Daoy (cell line): ENCODE measurements around the gene KLRC2. TPM values are rescaled to one million over a fixed set of nuclear protein-coding genes. Genes with fewer than 3 reads are reported as not detected.
"Not testable (repeated sequence)": the region's sequence is repeated elsewhere in the genome, so short reads cannot be mapped to it uniquely, and the experiment has no call there.

Experiments used
- DNase-seq: peaks from one replicate; pipeline ENCODE4 v3.0.0-alpha.2; 2015; ENCODE audit warnings: low read depth
- total RNA-seq: library from RNA; depleted of rRNA; stranded (reverse); fragments of >200 nt; shearing (Covaris generic); gene quantifications from 2 replicates; pipeline ENCODE4 v1.2.3, GENCODE V29; 2014

KLRC2 gene
- total RNA-seq, 1 experiment from 2014 or later, result 0.97 TPM

DNA sequence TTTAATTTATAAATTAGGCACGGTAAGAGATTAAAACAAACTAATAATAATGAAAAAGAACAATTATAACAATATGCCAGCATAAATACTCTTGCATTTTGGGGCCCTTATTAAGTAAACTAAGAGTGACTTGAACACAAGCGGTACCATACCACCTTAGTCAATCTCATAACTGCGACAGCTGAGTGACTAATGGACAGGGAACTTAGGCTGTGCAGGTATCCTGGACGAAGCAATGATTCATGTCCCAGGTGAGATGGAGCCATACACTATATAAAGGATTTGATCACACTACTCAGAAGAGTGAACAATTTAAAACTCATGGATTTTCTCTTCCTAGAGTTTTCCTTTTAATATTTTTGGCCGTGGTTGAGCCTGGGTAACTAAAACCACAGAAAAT is 30.5 kb downstream of the KLRC2 start:
- no peak for DNase-seq

DNA sequence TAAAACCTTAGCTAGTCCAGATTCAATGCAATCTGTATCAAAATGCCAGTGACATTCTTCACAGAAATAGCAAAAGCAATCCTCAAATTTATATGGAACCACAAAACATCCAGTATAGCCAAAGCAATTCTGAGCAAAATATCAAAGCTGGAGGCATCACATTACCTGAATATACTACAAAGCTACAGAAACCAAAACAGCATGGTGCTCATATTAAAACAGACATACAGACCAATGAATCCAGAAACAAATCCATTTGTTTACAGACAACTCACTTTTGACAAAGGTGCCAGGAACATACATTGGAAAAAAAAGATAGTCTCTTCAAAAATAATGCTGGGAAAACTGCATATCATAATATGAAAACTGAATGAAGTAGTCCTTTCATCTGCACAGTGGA is 31.0 kb downstream of the KLRC2 start:
- DNase-seq, result no peak

DNA sequence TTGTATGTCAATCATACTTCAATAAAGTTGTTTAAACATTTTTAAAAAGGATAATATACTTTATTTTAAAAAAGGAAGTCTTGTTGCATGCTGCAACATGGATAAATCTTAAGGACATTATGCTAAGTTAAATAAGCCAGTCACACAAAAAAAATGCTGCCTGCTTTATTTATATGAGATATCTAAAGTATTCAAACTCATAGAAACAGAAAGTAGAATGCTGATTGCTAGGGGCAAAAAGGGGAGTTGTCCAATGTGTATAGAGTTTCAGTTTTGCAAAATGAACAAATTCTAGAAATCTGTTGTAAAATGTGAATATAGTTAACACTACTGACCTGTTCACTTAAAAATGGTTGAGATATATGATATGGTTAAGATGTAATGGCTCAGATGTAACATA is 35.0 kb downstream of the KLRC2 start:
- DNase-seq, result no peak

DNA sequence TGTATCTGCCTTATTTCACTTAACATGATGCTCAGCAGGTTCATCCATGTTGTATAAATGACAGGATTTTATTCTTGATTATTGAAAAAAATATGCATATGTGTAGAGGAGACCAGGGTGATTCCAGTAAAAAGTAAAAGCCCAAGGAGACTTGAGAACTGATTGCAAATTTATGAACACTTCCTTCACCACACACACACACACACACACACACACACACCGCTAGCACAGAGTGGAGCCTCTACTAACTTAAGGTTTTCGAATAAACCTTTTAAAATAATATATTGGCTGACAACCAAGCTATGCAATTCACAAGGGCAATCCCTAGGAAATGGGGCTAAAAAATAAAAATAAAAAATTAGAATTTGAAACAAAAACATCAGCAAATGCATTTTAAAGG is 37.6 kb downstream of the KLRC2 start:
- DNase-seq, result no peak

DNA sequence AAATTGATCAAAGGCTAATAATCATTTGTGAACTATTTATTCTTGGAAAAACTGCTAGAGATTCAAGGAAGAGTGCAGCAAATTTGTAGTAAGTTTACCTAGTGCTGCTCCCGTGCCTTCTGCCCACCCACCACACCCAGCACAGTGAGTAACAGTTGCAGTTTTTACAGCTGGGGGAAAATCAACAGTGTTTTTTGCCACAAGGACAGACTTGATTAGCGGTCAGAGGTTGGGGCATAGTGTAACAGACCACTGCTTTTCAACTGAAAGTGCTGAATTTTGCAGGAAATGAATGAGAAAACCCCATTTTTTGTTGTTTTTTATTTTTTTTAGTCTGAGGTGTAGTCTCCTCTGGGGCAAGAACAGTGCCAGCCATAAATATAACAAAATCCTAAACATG is 38.5 kb downstream of the KLRC2 start:
- DNase-seq, result no peak

DNA sequence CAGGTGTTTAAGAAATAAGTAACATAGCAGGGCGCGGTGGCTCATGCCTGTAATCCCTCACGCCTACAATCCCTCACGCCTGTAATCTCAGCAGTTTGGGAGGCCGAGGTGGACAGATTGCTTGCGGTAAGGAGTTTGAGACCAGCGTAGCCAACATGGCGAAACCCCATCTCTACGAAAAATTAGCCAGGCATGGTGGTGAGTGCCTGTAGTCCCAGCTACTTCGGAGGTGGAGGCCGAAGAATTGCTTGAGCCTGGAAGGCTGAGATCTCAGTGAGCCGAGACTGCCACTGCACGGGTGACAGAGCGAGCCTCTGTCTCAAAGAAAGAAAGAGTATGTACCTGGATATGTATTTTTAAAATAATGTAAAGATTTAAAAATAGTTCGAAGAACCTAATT is 39.6 kb downstream of the KLRC2 start:
- DNase-seq, result not testable (repeated sequence)

DNA sequence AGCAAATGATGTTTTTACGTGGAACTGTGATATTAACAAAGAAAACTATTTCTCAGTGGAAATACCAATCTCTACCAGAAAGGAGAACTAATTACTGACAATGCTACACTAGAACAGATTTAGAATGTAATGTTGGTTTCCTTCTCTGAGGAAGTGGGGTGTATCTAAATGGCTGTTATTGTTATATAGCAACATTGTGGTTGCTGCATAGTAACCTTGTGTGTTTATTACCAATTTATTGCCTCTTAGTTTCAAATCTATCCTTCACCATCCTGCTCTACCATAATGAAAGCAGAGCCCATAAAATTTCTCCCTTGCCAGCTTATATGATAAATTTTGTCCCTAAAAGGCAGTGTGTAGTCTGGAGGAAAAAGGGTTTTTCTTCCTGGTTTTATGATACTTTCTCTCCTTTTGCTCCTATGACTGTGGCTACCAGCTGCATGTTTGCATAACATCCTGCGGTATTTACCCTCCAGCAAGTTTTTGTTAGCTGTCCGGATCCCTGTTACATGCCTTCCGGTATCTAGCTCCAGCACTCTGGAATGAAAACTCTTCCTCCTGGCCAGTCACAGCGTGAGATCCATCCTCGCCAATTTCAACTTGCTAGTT is 40.3 kb downstream of the KLRC2 start:
- DNase-seq, result peak; percentile 69

DNA sequence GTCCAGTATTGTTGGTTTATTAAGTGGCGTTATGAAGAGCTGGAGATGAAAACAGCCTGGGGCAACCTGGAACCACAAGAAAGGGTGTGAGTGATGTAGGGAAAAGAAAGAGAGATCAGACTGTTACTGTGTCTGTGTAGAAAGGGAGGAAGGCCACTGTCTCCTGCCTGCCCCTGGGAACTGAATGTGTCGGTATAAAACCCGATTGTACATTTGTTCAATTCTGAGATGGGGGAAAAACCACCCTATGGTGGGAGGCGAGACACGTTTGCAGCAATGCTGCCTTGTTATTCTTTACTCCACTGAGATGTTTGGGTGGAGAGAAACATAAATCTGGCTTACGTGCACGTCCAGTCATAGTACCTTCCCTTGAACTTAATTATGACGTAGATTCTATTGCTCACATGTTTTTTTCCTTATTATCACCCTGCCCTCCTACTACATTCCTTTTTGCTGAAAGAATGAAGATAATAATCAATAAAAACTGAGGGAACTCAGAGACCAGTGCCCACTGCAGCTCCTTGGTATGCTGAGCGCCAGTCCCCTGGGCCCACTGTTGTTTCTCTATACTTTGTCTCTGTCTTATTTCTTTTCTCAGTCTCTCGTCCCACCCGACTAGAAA is 41.2 kb downstream of the KLRC2 start:
- DNase-seq, result not testable (repeated sequence)

DNA sequence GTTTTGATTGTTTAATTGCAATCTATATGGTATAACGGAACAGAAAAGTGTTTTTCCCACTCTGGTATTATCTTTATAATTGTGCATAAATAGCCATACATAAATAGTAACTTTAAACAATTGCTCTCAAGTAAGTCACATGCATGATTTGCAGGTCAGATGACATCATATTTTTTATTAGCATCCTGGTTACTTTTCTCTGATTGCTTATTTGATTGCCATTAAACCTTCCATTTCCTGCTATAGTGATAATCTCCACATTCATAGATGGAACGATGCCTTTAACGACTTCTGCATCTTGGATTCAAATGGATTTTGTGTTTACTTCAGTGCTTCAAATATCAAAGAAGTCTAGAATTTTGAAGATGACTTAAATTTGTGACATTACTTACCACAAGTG is 42.5 kb downstream of the KLRC2 start:
- DNase-seq, result no peak

DNA sequence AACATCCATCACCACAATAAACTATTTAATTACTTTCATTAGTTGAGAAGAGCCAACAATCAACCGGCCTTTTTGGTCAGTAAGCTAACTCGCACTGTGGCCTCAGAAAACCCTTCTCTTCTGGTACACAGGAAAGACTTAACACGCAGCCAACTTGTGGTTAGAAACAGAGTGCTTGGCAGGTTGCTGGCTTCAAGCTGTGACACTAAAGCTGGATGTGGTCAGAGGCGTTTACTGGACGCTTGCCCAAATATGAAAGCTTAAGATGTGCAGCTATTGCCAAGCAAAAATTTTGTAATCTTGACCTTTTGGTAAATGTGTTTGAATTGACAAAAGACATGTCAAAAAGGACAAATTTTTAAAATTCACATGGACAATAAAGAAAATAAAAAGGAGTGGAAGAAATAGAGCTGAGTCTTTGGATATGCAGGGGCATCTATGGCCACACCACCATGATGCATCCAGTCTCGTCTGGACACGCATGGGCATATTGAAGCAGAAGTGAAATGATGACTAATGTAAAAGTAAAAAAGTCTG is 43.3 kb downstream of the KLRC2 start:
- DNase-seq, result peak; percentile 75

DNA sequence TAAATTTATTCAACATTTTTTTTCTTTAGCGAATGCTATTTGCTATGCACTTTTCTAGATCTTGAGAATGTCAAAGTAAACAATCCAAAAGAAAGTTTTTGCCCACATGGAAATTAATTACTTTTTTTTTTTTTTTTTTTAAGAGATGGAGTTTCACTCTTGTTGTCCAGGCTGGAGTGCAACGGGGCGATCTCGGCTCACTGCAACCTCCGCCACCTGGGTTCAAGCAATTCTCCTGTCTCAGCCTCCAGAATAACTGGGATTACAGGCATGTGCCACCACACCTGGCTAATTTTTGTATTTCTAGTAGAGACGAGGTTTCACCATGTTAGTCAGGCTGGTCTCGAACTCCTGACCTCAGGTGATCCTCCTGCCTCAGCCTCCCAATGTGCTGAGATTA is 44.8 kb downstream of the KLRC2 start:
- not testable (repeated sequence) for DNase-seq

DNA sequence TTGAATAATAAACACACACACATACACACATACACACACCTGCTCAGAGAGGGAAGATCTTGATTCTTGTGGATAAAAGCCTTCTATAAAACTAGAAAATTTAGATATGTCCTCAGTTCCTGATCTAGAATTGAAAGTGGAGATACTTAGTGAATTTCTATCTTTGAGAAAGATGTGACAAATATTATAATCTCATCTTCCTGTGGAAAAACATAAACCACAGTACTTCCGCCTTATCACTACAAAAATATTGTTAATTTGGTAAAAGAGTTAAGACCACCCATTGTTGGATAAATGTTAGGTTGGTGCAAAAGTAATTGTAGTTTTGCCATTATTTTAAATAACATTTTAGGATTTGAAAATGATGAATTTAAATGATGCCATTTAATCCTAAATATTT is 45.9 kb downstream of the KLRC2 start, which contains the start of gene KLRK1:
Gene KLRK1 (minus strand): TSS at position 138 of the 400 bp plus-strand sequence. CDS start 1,231 bp downstream, outside the sequence.
- DNase-seq, result no peak

DNA sequence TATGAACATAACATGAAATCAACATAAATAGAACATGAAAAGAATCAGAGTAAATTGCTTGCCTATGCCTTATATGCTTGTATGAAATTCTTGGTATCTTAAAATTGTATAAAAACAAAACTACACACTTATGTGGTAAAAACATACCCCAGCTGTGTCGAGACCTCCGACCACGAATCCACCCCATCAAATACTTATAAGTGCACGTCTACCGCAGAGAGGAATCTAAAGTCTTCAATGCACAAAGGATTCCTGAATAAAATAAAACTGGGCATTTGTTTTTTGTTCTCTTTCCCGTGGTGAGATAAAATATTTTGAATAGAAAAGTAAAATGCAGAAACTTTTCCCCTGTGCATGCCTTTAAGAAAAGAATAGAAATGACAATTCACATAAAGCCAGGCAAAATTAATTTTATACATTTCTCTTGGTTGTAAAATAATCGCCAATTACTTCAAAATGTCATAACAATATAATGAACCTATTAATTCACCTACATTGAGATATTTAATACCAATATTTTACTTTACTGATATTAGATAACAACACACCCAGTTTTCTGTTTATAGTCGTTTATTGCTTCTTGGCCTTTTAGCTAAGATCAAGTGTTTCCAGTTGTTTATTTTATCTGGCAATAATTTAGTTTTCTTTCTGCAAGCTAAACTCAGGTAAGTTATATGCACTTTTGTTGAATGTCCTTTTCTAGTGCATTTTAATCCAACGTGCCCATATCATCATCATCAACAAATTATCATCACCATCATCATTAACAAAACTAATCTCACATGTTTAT is 47.0 kb downstream of the KLRC2 start:
- DNase-seq, result no peak

DNA sequence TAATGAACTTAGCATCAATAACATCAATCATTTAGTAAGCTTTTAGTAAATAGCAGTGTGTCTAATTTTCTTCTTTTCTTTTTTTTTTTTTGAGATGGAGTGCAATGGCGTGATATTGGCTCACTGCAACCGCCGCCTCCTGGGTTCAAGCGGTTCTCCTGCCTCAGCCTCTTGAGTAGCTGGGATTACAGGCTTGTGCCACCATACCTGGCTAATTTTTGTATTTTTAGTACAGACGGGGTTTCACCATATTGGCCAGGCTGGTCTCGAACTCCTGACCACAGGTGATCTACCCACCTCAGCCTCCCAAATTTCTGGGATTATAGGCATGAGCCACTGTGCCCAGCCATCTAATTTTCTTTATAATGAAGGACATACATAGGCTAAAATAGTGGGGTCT is 48.3 kb downstream of the KLRC2 start:
- DNase-seq, result not testable (repeated sequence)

DNA sequence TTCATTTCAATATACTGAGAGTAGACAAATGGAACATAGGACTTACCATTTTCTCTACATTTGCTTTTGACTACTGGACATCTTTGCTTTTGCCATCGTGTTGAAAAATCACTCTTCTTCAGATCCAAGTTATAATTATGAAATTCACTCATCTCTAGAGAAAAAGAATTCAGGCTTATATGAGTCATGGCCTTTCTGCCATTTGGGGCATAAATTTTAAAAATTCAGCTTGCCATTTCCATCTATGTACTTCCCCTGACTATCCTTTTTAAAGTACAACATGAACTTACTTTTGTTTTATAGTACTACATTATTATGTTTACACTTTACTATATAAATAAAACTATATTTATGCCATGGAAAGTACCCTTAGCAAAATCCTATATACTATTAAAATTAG is 49.0 kb downstream of the KLRC2 start:
- DNase-seq, result no peak

DNA sequence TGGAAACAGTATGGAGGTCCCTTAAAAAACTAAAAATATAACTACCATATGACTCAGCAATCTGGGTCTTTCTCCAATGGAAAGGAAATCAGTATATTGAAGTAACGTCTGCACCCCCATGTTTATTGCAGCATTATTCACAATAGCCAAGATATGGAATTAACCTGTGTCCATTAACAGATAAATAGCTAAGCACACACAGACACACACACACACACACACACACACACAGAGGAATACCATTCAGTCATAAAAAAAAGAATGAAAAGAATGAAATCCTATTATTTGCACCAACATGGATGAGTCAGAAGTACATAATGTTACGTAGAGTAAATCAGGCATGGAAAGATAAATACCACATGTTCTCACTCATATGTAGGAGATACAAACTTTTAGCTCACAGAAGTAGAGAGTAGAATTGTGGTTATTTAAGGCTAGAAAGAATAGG is 50.6 kb downstream of the KLRC2 start:
- DNase-seq, result peak; percentile 46

DNA sequence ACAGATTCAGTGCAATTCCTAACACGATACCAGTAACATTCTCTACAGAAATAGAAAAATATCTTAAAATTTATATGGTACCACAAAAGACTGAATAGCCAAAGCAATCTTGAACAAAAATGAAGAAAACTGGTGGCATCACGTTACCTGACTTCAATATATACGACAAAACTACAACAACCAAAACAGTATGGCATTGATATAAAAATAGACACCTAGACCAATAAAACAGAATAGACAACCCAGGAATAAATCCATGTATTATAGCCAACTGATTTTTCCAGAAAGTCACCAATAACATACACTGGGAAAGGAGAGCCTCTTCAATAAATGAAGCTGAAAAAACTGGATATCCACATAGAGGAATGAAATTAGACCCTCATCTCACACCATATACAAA is 51.6 kb downstream of the KLRC2 start:
- no peak for DNase-seq

DNA sequence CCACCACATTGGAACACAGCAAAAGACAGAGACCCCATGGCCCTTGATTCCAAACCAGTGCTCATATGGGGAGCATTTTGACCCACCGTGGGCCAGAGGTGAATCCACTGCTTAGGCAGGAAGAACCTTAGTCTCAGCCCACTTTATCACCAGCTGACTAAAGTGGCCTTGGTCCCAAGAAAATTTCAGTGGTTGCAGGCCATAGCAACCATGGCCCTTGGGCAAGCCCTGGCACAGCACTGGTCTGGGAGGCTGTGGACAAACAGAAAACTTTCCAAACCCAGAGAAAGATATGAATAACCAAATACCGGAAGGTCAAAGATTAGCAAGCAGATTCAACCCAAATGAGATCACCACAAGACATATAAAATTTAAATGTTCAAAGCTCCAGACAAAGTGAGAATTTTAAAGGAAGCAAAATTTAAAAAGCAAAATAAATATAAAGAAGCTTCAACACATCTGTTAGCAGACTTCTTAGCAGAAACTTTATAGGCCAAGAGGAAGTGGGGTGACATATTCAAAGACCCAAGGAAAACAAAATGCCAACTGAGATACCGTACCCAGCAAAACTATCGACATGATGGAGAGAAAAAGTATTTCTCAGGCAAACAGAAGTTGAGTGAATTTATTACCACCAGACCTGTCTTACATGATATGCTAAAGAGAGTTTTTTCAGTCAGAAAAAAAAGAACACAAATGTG is 53.7 kb downstream of the KLRC2 start:
- DNase-seq, result no peak
